ENCODE results near the gene HEMK1.

Gene HEMK1

DNA sequence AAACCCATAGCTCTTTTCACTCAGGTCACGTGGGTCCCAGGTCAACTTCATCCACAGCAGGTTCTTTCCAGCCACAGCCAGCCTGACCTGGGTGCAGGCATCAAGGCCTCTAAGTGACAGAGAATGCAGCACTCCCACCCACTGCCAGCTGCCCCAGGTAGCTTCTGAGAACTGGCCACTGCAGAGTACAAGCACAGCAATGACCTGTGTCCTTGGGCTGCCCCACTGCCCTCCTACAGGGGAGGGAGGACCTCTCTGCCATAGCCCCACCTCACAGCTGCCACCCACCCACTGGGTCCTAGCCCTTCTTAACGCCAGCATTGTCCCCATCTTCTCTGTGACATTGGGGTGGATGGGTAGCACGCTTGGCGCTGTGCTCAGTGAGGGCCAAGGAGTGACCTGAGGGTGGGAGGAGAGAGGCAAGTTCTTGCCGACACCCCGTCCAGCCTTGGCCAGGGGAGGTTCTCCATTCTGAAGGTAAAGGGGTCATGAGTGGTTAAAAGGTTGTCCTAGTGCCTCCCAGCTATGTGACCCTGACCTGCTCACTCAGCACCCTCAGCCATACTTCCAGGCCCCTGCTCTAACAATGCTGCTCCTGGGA, 29.9 kb downstream of the HEMK1 start:
- H3K27ac ChIP-seq = peak overlapping the region; percentile 94; the same call in 1 of the 2 replicates

DNA sequence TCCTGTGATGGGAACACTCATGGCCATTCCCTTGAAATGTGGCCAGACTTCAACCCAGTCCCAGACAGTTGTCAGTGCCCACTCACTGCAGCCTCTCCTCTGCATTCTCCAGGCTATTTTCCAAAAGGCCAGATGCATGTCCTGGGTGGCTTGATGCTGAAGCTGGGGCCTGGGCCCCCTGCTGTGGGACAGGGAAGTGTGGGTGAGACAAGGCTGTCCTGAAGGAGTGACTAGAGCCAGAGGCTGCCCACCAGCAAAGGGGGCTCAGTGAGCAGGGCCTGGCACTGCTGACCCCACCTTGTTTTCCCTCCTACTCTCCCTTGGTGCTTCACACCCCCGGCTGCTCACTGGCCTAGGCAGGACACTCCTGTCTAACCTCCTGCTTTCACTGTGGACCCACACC, 30.4 kb downstream of the HEMK1 start:
- peak overlapping the region; percentile 94 for H3K27ac ChIP-seq
- TF ChIP-seq, protein P1, sequence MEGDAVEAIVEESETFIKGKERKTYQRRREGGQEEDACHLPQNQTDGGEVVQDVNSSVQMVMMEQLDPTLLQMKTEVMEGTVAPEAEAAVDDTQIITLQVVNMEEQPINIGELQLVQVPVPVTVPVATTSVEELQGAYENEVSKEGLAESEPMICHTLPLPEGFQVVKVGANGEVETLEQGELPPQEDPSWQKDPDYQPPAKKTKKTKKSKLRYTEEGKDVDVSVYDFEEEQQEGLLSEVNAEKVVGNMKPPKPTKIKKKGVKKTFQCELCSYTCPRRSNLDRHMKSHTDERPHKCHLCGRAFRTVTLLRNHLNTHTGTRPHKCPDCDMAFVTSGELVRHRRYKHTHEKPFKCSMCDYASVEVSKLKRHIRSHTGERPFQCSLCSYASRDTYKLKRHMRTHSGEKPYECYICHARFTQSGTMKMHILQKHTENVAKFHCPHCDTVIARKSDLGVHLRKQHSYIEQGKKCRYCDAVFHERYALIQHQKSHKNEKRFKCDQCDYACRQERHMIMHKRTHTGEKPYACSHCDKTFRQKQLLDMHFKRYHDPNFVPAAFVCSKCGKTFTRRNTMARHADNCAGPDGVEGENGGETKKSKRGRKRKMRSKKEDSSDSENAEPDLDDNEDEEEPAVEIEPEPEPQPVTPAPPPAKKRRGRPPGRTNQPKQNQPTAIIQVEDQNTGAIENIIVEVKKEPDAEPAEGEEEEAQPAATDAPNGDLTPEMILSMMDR (conservative IDR thresholded peaks at IDR 0.05) = no peak
- no peak for TF ChIP-seq ZFX (IDR thresholded peaks at IDR 0.05)

More for the DNA sequence above, 29.9 kb downstream of the HEMK1 start:
- TF ChIP-seq ZFX (IDR thresholded peaks at IDR 0.05) = no peak
- TF ChIP-seq, protein P1 (conservative IDR thresholded peaks at IDR 0.05) = no peak

DNA sequence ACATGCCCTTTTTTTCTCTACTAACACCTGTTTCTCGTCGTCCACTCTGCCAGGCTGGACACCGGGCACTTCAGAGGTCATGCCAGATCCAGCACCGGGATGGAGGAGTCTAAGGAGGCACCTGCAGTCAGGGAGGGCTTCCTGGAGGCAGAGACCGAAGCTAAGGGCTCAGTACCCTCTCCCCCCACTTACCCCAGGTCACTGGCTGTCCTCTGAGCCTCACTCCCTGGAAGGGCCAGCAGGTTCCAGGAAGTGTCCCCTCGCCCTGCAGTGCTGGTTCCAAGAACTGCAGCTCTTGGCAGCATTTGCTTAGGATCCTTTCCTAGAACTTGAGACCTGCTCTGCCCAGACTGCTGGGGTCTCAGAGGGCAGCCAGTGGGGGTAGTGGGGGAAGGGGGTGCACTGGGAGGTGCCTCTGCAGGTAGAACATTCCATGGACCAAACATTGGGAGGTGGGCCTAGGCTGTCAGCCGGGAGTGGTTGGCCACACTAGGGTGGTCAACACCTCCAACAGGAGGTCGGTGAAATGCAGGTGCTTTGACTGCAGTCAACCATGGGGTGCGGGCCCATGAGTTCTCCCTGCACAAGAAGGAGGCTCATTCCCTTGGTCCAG, 30.9 kb downstream of the HEMK1 start:
- TF ChIP-seq, protein P1 (conservative IDR thresholded peaks at IDR 0.05) = no peak
- no peak for TF ChIP-seq ZFX (IDR thresholded peaks at IDR 0.05)
- H3K27ac ChIP-seq = peak overlapping the region; percentile 94

DNA sequence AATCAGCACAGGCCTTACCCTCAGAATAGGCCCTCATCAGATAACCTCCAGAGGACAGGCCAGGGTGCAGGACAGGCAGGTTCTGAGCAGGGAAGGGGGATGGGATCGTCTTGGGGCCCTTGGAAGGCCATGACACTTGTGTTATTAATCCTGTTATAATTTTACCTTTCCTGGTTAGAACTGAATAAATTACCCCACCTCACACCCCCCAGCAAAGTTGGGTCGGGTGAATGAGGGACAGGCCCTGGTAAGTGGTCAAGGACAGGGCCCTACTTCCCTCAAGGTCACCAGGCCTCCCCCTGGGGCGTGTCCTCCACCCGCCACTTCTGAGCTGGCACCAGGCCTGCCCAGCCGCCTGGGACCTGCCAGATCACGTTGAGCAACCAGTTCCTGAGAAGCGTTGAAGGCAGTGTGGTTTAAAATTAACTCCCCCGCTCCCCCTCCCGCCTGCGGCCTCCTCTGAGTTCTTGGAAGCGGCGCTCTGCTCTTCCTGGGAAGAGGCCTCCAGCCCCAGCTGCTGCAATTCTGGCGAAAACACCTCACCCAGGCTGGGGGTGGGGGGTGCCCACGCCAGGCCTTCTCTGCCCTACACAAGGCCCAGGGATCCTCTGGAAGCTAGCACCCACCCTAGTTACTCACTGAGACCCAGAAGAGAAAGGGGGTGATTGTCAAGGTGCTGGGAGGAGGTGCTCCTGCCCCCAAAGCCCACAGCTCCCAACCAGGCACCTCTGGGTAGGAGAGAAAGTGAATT, 31.7 kb downstream of the HEMK1 start:
- peak; percentile 59; the same call in 1 of the 2 replicates for TF ChIP-seq ZFX (IDR thresholded peaks at IDR 0.05)
- TF ChIP-seq, protein P1 (conservative IDR thresholded peaks at IDR 0.05) = no peak
- peak overlapping the region; percentile 94 for H3K27ac ChIP-seq

DNA sequence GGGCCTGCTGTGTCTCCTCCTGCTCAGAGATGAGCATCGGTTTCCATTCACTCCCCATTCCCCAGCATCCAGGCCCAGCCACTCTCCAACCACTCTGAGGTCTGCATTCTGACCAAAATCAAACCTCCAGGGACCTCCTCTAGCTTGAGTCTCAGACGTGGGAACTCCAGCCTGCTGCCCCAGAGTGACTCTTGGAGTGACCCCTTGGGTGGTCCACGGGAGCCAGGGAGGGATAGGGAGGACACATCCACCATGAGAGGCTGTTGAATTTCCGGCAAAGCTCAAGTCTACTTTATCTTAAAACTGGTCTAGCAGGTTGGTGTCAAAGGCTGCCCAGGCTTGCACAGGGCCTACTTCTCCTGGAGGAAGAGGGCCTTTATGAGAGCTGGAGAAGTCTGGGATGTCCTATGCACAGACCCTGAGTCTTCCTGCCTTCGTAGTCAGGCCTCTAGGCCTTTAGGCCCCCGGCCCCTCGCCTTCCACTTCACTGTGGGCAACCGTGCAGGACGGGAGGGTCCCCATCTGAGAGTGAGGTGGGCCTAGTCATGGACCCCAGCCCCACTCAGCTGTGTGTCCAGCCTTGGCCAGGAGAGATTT, 33.4 kb downstream of the HEMK1 start:
- peak overlapping the region; percentile 94 for H3K27ac ChIP-seq
- TF ChIP-seq, protein P1 (conservative IDR thresholded peaks at IDR 0.05) = no peak
- peak; percentile 72; the same call in 1 of the 2 replicates for TF ChIP-seq ZFX (IDR thresholded peaks at IDR 0.05)

DNA sequence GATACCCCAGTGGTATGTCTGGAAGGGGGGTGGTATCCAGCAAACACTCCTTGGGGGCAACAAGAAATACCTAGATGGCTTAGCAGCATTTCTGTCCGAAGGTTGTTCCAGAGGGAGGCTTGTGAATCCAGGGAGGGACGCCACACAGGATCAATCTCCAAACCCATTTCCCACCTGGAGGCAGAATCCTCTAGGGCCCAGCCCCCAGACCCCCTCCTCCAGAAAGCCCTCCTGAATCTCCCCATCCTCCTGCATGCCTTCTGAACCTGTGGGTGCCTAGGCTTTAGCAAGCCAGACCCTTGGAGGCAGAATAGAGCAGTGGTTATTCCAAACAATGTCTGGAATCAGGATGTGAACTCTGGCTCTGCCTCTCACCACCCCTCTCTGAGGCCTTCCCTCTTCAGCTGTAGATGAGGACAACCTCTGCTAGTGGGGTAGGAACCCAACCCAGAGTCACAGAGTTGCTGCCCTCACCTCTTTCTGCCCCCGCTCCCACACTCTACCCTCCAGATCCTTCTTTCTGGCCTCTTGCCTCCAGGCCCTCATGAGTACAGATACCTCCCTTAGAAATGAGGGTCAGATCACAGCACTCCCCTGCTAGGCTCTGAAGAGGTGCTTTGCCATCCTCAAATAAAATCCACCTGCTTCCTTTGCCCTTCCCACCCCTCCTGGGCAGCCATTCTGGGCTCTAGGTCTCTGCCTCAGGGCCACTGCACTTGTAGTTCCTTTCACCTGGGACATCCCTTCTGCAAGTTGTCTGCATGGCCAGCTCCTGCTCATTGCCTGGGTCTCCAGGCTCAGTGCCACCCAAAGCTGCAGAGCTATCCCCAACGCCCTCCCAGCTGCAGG, 34.2 kb downstream of the HEMK1 start:
- H3K27ac ChIP-seq = peak overlapping the region; percentile 94
- TF ChIP-seq ZFX (IDR thresholded peaks at IDR 0.05) = no peak
- TF ChIP-seq, protein P1 (conservative IDR thresholded peaks at IDR 0.05) = no peak
